ENCODE data around the gene MS4A6A.
"Not testable (repeated sequence)": the region's sequence is repeated elsewhere in the genome, so short reads cannot be mapped to it uniquely, and the experiment has no call there.

MS4A6A gene

DNA sequence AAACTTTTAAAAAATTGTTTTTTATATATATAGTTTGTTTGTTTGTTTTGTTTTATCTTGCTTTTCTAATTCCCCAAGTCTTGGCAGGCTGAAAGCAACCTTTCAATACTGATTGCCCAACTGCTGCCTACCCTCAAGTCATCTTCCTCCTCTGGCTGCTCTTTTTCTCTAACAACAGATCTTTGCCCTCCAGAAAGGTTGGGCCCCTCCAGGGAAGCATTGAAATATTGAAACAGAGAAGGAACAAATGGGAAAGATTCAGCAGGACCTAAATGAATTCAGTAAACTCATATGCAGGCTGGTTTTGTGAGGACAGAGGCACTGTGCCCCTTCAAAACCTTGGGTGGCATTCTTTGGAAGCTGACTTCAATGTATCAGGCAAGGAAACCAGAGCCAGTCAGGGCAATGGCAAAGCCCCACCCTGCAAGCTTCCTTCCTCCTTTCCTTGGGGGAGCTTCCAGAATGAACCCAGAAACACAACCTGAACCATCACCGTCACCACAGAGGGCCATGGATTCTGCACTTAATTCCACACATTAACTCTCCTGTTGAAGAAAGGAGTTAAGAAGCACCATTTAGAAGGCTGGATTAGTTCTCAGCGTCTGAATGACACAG is 815 bp upstream of the MS4A6A start:
- no peak for DNase-seq

DNA sequence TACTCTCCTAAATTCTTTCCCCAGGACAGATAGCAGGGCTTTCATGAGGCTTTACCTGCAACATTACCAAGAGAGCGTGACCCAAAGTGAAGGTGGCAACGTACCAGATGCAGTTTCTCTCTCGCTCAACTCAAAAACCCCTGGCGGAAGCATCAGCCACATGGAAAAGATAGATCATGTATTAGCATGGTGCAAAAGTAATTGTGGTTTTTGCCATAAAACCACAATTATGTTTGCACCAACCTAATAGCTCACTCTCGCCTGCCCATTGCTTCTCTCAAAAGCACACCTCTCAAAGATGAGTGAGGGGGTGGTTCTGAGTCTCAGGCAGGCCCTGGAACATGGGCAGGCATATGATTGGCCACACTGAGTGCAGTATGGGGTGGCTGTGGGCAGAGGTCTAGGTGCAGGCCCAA is 7.0 kb downstream of the MS4A6A start:
- DNase-seq = no peak

DNA sequence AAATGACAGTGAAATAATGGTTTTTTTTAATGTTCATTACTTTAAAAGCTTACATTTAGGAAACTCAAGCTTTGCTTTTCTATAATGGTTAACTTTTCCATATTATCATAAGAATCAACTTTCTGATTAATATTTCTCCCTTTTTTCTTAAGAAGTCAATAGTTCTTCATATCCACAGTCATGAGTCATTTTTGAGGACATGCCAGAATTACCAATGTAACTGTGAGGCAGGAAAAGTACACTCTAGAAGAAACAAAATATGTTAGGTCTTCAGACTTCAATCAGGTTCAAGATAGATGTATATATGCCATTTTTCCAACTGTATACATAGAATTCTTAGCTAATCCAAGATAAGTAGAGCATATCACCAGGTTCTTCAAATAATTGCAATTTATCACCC is 10.9 kb downstream of the MS4A6A start:
- no peak for DNase-seq

DNA sequence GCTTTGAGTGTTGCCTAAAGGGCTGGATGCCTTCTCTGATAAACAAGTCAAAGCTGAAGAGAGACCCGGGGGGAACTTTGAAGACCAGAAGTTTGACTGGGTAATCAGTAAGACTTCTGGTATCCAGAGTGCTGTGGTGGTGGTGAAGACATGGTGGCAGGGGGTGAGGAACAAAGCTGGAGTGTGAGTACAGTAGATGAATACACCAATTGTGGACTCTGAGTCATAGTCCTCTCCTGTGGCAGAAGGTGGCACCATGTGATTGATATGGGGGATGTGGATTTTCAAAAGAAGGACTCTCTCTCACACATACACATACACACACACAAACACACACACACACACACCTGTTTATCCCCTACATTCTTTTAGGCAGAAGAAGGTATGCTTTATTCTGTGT is 12.3 kb downstream of the MS4A6A start:
- DNase-seq = no peak

DNA sequence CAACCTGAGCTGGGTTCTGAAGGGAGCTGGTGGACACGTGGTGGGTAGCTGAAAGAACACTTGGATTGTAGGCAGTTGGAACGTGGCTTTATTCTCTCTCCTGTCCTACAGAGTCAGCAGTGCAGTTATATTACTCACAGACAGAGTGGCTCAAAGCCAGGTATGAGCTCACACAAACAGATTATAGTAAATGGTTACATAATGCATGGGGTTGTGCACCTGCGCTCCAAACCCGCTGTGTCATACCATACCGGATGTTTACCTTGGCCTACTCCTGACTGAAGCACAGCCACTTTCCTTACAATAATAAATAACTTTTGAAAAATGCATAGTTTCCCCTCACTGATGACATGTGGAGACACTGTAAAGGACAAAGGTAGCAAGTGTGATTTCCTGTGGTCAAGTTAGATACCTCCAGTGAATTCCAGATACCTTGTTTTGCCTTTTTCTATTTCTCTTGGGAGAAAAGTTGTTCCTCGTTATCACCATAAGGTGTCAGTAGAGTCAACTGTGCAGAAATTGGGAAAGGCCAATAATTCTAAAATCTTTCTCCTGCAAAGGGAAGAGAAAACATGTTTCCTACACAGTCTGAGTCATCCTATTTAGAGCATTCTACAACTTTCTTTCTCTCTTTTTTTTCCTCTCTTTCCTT is 13.5 kb downstream of the MS4A6A start:
- DNase-seq = peak; percentile 44

DNA sequence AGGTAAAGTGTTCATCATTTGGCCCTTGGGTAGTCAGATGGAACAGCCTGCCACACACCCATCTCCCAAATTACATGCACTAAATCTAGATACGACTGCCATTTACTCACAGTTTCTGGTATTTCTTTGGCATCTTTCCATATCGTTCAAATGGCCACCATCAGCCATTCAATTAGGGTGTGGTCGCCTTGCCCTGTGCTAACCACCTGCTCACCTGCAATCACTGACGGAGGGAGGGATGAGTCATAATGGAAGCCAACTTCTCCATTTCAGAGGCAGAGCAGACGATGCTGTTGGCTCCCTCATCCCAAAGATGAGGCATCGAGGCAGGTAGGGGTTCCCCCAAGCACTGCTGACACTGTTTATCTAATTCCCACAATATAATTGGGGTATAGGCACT is 14.6 kb downstream of the MS4A6A start:
- peak; percentile 18 for DNase-seq

DNA sequence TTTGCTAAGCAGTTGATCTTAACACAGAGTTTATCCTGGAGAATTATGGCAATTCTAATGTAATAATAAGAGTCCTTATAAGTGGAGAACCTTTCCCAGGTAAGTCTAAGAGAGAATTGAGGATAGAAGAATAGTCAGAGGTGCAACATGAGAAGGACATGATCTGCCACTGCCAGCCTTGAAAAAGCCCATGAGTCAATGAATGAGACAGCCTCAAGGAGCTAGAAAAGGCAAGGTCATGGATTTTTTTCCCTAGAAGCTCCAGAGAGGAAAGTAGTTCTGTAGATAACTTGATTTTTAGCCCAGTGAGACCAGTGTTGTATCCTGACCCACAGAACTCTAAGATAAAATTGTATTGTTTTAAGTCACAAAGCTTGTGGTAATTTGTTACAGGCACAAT is 16.9 kb downstream of the MS4A6A start:
- DNase-seq = no peak

DNA sequence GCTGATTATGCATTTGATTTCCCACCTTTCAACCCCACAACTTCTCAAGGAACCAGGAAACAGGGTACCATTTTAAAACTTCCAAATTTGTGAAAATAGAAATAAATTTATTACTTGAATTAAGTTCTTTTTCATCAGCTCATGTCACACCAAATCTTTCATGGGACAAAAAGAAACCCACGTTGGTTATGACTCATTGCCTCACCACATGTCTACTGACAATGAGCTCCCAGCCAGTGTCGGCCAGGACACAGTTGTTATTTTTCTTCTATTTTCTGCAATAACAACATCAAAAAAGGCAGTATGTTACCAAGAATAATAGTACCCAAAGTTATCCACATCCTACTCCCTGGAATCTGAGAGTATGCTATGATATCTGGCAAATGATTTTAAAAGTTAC is 17.3 kb downstream of the MS4A6A start:
- no peak for DNase-seq

DNA sequence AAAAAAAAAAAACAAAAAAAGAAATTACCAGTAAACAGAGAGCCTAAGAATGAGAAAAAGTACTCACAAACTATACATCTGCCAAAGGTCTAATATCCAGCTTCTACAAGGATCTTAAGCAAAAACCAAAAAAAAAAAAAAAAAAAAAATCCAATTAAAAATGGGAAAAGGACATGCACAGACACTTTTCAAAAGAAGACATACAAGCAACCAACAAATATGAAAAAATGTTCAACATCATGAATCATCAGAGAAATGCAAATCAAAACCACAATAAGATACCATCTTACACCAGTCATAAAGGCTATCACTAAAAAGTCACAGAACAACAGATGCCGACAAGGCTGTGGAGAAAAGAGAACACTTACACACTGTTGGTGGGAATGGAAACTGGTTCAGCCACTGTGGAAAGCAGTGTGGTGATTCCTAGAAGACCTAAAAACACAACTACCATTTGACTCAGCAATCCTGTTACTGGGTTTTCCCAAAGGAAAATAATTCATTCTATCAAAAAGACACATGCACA is 18.3 kb downstream of the MS4A6A start:
- no peak for DNase-seq

DNA sequence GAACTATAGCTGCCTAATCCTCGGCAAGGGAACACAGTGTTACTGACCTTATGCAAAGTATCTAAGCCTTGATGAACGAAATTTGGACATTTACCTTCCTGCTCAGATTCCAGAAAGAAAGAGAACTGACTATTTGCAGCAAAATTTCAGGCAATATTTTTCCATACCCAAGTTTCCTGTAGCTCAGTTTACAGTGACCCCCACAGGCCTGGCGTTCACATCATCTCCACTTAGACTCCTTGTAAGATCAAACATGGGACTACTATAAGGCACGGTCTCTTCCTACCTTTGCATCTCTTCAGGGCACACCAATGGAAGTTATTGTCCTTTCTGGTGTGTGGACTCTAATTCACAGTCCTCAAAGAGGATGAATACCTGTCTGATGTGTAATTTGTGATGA is 21.1 kb downstream of the MS4A6A start:
- DNase-seq = no peak

DNA sequence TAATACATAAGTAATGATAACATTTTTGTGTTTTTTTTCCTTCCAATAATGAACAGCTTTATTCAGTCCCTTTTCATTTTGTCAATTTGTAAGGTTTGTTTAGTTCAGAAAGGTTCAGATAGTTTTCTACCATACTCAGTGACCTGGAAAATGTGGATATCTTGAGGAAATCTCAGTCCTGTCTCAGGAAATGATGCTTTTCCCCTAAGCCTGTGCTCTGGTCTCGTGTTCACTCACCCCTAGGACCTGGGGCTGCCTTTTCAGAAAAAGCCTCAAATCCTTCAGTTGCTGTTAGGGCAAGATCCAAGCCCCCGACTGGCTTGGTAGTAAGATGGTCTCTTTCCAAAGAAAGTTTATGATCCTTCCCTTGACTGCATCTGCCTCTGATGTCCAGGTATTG is 21.8 kb downstream of the MS4A6A start:
- DNase-seq = no peak

DNA sequence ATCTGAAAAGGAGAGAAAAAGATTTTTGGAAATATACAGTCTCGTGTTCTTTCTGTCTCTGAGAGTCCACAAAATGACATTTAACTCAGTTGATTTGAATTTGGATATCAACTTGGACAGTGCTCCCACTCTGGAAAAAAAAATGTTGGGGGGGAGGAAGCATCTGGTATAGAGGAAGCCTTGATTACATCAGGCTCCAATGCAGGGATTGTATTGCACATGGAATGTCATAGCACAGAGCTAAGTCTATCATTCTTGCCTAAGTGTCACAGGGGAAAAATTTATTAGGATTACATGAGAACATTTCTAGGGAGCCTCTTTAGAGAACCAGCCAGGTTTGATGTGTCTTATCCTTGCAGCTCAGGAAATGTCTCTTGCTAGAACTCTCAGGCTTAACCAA is 23.0 kb downstream of the MS4A6A start:
- no peak for DNase-seq

DNA sequence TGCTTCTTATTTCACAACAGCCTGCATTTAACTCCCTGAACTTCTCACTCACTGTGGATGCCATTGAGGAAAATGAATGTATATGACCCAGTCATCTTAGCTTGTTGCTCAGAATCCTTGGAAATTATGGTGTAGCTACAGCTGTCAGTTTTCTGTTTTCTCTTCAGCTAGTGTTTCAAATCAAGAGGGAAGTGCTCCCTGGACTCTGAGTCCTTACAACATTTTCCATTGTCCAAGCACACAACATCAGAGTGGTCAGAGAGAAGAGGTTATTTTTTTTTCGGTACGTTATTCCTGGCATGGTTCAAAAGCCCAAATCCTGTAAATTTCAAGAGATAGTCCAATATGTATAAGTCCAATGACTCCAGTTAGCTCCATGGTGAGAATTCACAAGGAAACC is 23.6 kb downstream of the MS4A6A start:
- no peak for DNase-seq

DNA sequence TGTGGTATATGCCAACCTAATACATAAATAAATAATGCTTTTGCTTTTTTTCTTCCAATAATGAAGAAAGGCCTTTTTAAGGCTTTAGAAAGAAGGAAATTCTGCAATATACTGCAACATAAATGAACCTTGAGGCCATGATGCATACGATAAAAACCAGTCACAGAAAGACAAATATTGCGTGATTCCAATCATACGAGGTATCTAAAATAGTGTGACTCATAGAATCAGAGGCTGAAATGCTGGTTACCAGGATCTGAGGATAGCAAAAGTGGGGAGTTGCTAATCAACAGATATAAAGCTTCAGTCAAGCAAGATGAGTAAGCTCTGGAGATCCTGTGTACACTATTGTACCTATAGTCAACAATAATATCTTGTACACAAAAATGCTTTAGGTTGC is 24.2 kb downstream of the MS4A6A start:
- DNase-seq = no peak

DNA sequence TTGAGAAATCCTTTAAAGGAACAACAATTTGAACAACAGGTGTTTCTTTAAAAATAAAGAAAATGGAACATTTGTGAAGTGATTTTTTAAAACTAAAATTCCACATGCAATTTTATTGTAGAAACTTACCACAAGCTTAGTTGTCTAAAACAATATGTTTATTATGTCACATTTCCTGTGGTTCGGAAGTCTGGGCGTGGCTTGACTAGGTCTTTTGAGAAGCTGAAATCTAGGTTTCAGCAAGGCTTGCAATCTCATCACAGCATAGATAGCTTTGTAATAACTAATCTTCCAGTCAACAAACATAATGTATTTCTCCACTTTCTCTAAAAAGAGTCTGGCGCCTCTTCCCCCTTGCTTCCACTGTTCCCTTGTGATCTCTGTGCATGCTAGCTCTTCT is 27.0 kb downstream of the MS4A6A start:
- no peak for DNase-seq

DNA sequence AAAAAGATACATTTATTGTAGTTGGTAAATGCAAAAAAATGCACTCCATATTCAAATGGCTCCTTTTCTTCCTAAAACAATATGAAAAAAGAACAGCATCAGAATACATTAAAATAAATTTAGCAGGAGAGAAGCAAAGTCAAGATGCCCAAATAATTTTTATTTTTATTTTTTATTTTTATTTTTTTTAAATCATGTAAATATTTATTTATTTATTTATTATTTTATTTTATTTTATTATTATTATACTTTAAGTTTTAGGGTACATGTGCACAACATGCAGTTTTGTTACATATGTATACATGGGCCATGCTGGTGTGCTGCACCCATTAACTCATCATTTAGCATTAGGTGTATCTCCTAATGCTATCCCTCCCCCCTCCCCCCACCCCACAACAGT is 30.2 kb downstream of the MS4A6A start:
- not testable (repeated sequence) for DNase-seq

DNA sequence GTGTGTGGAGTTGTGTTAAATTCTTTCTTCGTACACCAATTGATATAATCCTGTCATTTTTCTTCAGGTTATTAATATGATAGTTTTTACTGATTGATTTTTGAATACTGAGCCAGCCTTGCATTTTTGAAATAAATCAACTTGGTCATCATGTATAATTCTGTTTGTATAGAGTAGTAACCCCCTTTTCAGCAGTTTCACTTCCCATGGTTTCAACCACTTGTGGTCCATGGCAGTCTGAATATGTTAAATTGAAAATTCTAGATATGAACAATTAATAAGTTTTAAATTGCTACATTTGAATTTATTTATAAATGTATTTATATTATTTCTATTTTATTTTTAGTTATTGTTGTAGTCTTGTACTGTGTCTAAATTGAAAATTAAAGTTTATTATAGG is 32.6 kb downstream of the MS4A6A start:
- no peak for DNase-seq

DNA sequence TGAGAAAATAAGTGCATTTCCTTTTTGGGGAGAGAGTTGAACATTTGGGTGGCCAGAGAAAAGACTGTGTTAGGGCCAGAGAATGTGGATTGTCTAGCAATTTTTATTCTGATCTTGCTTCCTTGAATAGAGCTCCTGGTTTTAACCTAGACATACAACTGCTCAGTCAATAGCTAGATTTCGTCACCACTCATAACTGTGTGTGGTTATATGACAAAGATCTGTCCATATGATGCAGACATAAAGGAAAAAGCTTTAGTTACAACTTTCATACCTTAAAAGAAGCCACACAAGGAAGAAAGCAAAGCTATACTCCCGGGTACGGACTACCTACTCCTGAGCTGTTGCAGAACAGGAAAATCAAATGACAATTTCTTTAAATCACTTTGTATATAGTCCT is 37.2 kb downstream of the MS4A6A start:
- no peak for DNase-seq

DNA sequence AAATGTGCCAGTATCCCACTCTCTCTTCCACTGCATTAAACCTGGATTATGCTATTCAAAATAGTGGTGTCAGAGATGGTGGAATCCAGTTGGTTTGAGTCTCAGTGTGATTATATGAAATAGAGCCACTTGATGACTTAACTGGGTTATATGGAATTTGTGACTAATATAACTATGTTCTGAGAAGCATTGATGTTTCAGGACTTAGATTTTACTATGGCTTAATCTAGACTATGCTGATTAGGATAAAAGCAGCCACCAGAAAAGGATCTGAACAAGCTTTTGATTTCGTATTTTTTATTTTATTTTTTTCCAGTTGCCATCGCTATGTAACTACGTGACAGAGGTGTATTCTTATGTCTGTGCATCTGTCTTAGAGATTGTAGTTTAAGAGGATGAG is 39.1 kb downstream of the MS4A6A start:
- no peak for DNase-seq

DNA sequence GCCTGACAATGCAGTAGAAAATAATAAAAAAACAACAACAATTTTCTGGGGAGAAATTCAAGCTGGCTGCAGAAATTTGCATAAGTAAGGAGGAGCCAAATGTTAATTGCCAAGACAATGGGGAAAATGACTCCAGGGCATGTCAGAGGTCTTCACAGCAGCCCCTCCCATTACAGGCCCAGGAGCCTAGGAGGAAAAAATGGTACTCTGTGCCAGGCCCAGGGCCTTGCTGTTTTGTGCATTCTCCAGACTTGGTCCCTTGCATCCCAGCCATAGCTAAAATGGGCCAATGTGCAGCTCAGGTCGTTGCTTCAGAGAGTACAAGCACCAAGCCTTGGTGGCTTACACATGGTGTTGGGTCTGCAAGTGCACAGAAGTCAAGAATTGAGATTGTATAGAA is 49.0 kb downstream of the MS4A6A start:
- DNase-seq = no peak

DNA sequence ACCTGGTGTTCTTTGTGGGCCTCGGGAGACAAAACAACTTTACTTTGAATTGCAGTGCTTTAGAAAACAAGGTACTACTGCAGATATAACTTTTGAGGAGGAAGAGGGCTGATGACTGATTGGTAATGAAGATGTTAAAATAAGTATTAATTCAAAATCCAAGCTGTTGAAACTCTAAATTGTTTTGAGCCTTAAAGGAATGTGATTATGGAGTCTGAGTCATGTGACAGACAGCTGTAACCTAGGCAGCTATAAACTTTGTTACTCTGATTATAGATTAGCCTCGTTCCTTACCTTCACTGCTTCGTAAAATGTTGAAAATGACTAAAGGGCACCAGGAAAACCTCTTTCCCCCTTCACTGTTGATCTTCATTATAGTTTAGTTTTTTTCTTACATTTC is 51.0 kb downstream of the MS4A6A start:
- DNase-seq = no peak

DNA sequence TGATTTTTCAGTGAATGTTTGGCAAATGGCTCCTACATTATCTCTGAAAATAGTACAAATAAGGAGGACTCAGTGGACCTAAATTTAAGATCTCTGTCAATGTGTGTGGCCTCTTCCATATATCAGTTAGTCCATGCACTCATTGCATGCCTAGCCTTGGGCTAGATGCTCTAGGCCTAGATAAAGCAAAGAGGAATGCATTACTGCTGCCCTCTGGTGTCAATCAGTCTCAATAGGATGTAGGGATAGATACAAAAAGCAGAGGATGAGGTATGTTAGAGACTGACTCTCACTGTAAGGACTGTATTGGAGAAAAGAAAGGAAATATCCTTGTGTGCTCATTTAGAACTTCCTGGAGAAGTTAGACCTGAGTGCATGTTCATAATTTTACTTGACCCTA is 52.4 kb downstream of the MS4A6A start:
- DNase-seq = peak; percentile 26

DNA sequence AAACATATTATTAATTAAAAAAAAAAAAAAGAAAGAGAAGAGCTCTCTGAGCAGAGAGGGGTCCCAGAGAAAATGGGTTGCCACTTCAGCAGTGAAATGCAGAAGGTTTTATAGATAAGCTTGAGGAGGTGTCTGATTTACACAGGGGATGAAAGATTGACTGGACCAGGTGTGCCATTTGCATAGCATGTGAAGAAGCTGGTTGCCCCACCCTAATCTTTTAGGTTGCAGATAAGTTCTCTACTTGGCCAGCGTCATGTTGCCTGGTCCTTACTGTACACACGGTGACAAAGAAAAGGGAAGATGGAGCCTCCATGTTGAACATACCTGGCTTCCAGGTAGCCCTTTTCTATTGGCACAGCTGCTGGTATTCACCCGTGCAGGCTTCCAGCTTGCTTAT is 53.0 kb downstream of the MS4A6A start:
- DNase-seq = no peak

DNA sequence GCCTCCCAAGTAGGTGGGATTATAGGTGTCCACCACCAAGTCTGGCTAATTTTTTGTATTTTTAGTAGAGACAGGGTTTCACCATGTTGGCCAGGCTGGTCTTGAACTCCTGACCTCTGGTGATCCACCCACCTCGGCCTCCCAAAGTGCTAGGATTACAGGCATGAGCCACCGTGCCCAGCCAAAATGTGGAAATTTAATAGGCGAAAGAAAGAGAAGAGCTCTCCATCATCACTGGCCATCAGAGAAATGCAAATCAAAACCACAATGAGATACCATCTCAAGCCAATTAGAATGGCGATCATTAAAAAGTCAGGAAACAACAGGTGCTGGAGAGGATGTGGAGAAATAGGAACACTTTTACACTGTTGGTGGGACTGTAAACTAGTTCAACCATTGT is 54.0 kb downstream of the MS4A6A start:
- DNase-seq = not testable (repeated sequence)

DNA sequence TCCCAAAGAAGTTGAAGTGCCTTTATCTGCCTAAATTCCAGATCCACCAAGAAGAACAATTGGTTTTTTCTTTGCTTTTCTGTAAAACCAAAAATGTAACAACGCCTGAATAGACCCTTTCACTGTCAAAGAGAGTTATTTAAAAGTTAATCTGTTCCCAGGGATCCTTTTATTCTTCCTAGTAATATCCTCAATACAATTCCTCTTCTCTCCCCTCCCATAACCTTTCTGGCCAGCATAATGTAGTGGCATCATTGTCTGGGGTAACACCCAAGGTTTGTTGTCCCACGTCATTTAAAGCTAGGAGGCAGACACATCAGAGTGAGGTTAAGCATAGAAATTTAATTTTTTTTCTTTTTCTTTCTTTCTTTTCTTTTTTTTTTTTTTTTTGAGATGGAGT is 54.5 kb downstream of the MS4A6A start:
- no peak for DNase-seq
